GM12878 (cell line): ENCODE data around the gene TAOK2. TPM values are rescaled to one million over a fixed set of nuclear protein-coding genes. Genes with fewer than 3 reads are reported as not detected.

Experiments used
- ATAC-seq: fragments of 200-7000 bp; cut with Tn5 transposase; 3 replicates; pipeline ENCODE4 v1.9.1; 2020; ENCODE audit warnings: mild to moderate bottlenecking, moderate library complexity
- BruUV-seq: library from RNA; stranded (reverse); fragments of 400-500 nt; replicated peaks from 2 replicates; lab custom pipeline; 2021; lab: Mats Ljungman, UMichigan
- CTCF ChIA-PET: fragments of 300-600 bp; sonication (Branson Sonifier 250); formaldehyde crosslinking; extraction: SDS; loops from one replicate; lab custom pipeline; 2021; ENCODE audit warnings: inconsistent platforms; lab: Yijun Ruan, JAX
- POLR2A ChIA-PET: fragments of 350-600 bp; formaldehyde crosslinking; extraction: SDS; loops from one replicate; lab custom pipeline; 2021; ENCODE audit warnings: inconsistent platforms; lab: Charles Lee
- RAD21 ChIA-PET: fragments of 300-600 bp; sonication (Branson Sonifier 250); formaldehyde crosslinking; loops from one replicate; lab custom pipeline; 2023; ENCODE audit warnings: antibody characterized with exemption; ENCODE audit not compliant: unreplicated experiment; lab: Charles Lee
- SMC1A ChIA-PET: fragments of 300-600 bp; sonication (Branson Sonifier 250); formaldehyde crosslinking; loops from one replicate; lab custom pipeline; 2023; ENCODE audit not compliant: unreplicated experiment, uncharacterized antibody; lab: Charles Lee
- DNase-seq: peaks from one replicate; pipeline ENCODE4 v3.0.0-alpha.2; 2011; ENCODE audit warnings: low read depth, low spot score
- FAIRE-seq: peaks from 3 replicates; lab custom pipeline; 2011; peaks lifted over from hg19 to GRCh38; lab: Jason Lieb, UNC
- H2AFZ ChIP-seq: 2 replicates; pipeline ENCODE4 v1.6.0; 2011; ENCODE audit warnings: low read depth, low read length, control low read depth; ENCODE audit not compliant: control insufficient read depth
- H3K27ac ChIP-seq: 2 replicates; pipeline ENCODE4 v1.5.1; 2011; ENCODE audit warnings: control low read depth; ENCODE audit not compliant: control insufficient read depth, insufficient read depth
- H3K27me3 ChIP-seq, 2 experiments: replicated peaks in 1 of 2; 2 replicates each; pipeline versions ENCODE4 v1.6.0 to v1.6.1; 2011; ENCODE audit warnings: low read length in 1 of 2; ENCODE audit not compliant: control insufficient read depth in 2 of 2, insufficient read depth in 2 of 2
- H3K36me3 ChIP-seq, 2 experiments: 2 replicates each; pipeline ENCODE4 v1.5.1; 2011; ENCODE audit warnings: low read length in 1 of 2; ENCODE audit not compliant: control insufficient read depth in 2 of 2, insufficient read depth in 2 of 2
- H3K4me1 ChIP-seq: 2 replicates; pipeline ENCODE4 v1.6.1; 2011; ENCODE audit warnings: mild to moderate bottlenecking, low read length, moderate library complexity, mixed read lengths; ENCODE audit not compliant: control insufficient read depth, insufficient read depth
- H3K4me2 ChIP-seq: 2 replicates; pipeline ENCODE4 v1.6.0; 2011; ENCODE audit warnings: control low read depth; ENCODE audit not compliant: control insufficient read depth, insufficient read depth
- H3K4me3 ChIP-seq: fragments of 200-600 bp; sonication (generic); 2 replicates; pipeline ENCODE4 v1.5.1; 2016
- H3K79me2 ChIP-seq: 2 replicates; pipeline ENCODE4 v1.6.0; 2011; ENCODE audit warnings: low read length; ENCODE audit not compliant: control insufficient read depth, insufficient read depth
- H3K9ac ChIP-seq: 2 replicates; pipeline ENCODE4 v1.8.0; 2011; ENCODE audit warnings: low read length, control low read depth, mixed read lengths; ENCODE audit not compliant: control insufficient read depth, insufficient read depth
- H3K9me3 ChIP-seq: replicated peaks from 3 replicates; pipeline ENCODE4 v1.5.1; 2011; ENCODE audit warnings: mild to moderate bottlenecking, low read length; ENCODE audit not compliant: control insufficient read depth, insufficient read depth
- H4K20me1 ChIP-seq: 2 replicates; pipeline ENCODE4 v1.6.0; 2011; ENCODE audit not compliant: control insufficient read depth, insufficient read depth
- HDGF ChIP-seq: fragments of 450-650 bp; IDR thresholded peaks from 2 replicates; pipeline ENCODE4 v1.6.1; 2016; ENCODE audit warnings: antibody characterized with exemption
- NFYB ChIP-seq: IDR thresholded peaks from 2 replicates; pipeline ENCODE4 v1.6.1; 2011; ENCODE audit warnings: low read depth, mild to moderate bottlenecking, low read length, improper control_type of control experiment, moderate library complexity; ENCODE audit not compliant: insufficient read depth
- NR2F1 ChIP-seq: fragments of 450-650 bp; conservative IDR thresholded peaks from 2 replicates; pipeline ENCODE4 v1.6.1; 2017; ENCODE audit warnings: mild to moderate bottlenecking
- PAX5 ChIP-seq: IDR thresholded peaks from 2 replicates; pipeline ENCODE4 v1.6.1; 2011; ENCODE audit warnings: low read depth, low read length, borderline replicate concordance
- PAX8 ChIP-seq: fragments of 450-650 bp; IDR thresholded peaks from 2 replicates; pipeline ENCODE4 v1.6.1; 2017; ENCODE audit warnings: mild to moderate bottlenecking, moderate library complexity
- POLR2AphosphoS2 ChIP-seq: IDR thresholded peaks from 2 replicates; pipeline ENCODE4 v1.6.1; 2011; ENCODE audit warnings: low read depth, mild to moderate bottlenecking, low read length, improper control_type of control experiment, moderate library complexity
- RELA ChIP-seq: fragments of 450-650 bp; IDR thresholded peaks from 2 replicates; pipeline ENCODE4 v1.8.0; 2014; ENCODE audit warnings: borderline replicate concordance; ENCODE audit not compliant: partially characterized antibody
- RFX5 ChIP-seq: IDR thresholded peaks from 2 replicates; pipeline ENCODE4 v1.6.1; 2011; ENCODE audit warnings: low read depth, low read length, improper control_type of control experiment
- TAF1 ChIP-seq: IDR thresholded peaks from 2 replicates; pipeline ENCODE4 v1.6.1; 2011; ENCODE audit warnings: mild to moderate bottlenecking, low read depth, low read length, borderline replicate concordance
- WGBS: methylation state at CpG from one replicate; pipeline ENCODE4 v1.1.6; 2016; ENCODE audit warnings: low lambda C conversion rate; ENCODE audit not compliant: insufficient replicate concordance, insufficient coverage; ENCODE audit errors: missing lambda C conversion rate; 5-methylcytosine and 5-hydroxymethylcytosine counted together
- in situ Hi-C: fragments of 300-500 bp; cut with MboI; formaldehyde crosslinking; loops from 9 replicates; pipeline ENCODE4 v1.14.3; 2018; ENCODE audit warnings: mixed read lengths
- intact Hi-C: fragments of 100-400 bp; cut with micrococcal nuclease; formaldehyde crosslinking; loops from one replicate; pipeline ENCODE4 v1.14.2; 2022; ENCODE audit not compliant: unreplicated experiment
- polyA plus RNA-seq, 11 experiments: library from polyadenylated mRNA; depleted of rRNA in 4 of 11; unstranded in 6 of 11; stranded (reverse) in 5 of 11; fragments of >200 nt; fragmentation: Nextera tagmentation in 4 of 11; fragmentation: Illumina TruSeq in 1 of 11; extraction: Ambion mirVana in 4 of 11; extraction: Trizol in 1 of 11; gene quantifications; 1 replicate in 1 of 11; 2 replicates in 10 of 11; pipeline versions ENCODE4 v1.2.1 to v1.2.3, GENCODE V29; 2011 to 2016; ENCODE audit warnings: inconsistent platforms in 2 of 11, missing spikeins in 2 of 11, low read depth in 1 of 11
- total RNA-seq, 4 experiments: library from RNA; depleted of rRNA in 3 of 4; stranded (reverse); fragments of >200 nt in 3 of 4; fragmentation: Illumina TruSeq in 1 of 4; extraction: Trizol in 1 of 4; gene quantifications; 2 replicates each; pipeline versions ENCODE4 v1.2.1 to v1.2.3, GENCODE V29; 2013 to 2021
- TF ChIP-seq, protein P1 (sequence below): fragments of 450-650 bp; IDR thresholded peaks from 2 replicates; pipeline ENCODE4 v1.6.1; 2017; ENCODE audit warnings: mild to moderate bottlenecking, moderate library complexity
- TF ChIP-seq, protein P2 (sequence below): fragments of 450-650 bp; IDR thresholded peaks from 2 replicates; pipeline ENCODE4 v1.6.1; 2016; ENCODE audit warnings: mild to moderate bottlenecking
- TF ChIP-seq, protein P3 (sequence below): IDR thresholded peaks from 2 replicates; pipeline ENCODE4 v1.6.1; 2011; ENCODE audit warnings: mild to moderate bottlenecking, low read depth, low read length, moderate library complexity; ENCODE audit not compliant: insufficient replicate concordance
- TF ChIP-seq, protein P4 (sequence below): fragments of 450-650 bp; IDR thresholded peaks from 2 replicates; pipeline ENCODE4 v1.6.1; 2016; ENCODE audit warnings: mild to moderate bottlenecking

Gene TAOK2
- total and polyA plus RNA-seq, 10 of the 15 experiments (the other 5 are each of a cell fraction or from before 2014, with no cell fraction given), result 0.14 to 40.2 (median 11.6) TPM

DNA sequence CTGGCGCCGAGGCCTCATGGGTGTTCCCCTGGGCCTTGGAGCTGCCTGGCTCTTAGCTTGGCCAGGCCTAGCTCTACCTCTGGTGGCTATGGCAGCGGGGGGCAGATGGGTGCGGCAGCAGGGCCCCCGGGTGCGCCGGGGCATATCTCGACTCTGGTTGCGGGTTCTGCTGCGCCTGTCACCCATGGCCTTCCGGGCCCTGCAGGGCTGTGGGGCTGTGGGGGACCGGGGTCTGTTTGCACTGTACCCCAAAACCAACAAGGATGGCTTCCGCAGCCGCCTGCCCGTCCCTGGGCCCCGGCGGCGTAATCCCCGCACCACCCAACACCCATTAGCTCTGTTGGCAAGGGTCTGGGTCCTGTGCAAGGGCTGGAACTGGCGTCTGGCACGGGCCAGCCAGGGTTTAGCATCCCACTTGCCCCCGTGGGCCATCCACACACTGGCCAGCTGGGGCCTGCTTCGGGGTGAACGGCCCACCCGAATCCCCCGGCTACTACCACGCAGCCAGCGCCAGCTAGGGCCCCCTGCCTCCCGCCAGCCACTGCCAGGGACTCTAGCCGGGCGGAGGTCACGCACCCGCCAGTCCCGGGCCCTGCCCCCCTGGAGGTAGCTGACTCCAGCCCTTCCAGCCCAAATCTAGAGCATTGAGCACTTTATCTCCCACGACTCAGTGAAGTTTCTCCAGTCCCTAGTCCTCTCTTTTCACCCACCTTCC lies 13.9 kb downstream of the TAOK2 start:
- peaks cover 19 to 43% of the 10 kb centered on the region in 2 experiments for H3K36me3 ChIP-seq
- TF ChIP-seq HDGF (no peak), NR2F1 (no peak), TAF1 (no peak), PAX8 (no peak), RFX5 (no peak), NFYB (no peak), PAX5 (no peak), POLR2AphosphoS2 (no peak), RELA (no peak)
- TF ChIP-seq, protein P1, sequence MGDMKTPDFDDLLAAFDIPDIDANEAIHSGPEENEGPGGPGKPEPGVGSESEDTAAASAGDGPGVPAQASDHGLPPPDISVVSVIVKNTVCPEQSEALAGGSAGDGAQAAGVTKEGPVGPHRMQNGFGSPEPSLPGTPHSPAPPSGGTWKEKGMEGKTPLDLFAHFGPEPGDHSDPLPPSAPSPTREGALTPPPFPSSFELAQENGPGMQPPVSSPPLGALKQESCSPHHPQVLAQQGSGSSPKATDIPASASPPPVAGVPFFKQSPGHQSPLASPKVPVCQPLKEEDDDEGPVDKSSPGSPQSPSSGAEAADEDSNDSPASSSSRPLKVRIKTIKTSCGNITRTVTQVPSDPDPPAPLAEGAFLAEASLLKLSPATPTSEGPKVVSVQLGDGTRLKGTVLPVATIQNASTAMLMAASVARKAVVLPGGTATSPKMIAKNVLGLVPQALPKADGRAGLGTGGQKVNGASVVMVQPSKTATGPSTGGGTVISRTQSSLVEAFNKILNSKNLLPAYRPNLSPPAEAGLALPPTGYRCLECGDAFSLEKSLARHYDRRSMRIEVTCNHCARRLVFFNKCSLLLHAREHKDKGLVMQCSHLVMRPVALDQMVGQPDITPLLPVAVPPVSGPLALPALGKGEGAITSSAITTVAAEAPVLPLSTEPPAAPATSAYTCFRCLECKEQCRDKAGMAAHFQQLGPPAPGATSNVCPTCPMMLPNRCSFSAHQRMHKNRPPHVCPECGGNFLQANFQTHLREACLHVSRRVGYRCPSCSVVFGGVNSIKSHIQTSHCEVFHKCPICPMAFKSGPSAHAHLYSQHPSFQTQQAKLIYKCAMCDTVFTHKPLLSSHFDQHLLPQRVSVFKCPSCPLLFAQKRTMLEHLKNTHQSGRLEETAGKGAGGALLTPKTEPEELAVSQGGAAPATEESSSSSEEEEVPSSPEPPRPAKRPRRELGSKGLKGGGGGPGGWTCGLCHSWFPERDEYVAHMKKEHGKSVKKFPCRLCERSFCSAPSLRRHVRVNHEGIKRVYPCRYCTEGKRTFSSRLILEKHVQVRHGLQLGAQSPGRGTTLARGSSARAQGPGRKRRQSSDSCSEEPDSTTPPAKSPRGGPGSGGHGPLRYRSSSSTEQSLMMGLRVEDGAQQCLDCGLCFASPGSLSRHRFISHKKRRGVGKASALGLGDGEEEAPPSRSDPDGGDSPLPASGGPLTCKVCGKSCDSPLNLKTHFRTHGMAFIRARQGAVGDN, result no peak
- TF ChIP-seq, protein P2, sequence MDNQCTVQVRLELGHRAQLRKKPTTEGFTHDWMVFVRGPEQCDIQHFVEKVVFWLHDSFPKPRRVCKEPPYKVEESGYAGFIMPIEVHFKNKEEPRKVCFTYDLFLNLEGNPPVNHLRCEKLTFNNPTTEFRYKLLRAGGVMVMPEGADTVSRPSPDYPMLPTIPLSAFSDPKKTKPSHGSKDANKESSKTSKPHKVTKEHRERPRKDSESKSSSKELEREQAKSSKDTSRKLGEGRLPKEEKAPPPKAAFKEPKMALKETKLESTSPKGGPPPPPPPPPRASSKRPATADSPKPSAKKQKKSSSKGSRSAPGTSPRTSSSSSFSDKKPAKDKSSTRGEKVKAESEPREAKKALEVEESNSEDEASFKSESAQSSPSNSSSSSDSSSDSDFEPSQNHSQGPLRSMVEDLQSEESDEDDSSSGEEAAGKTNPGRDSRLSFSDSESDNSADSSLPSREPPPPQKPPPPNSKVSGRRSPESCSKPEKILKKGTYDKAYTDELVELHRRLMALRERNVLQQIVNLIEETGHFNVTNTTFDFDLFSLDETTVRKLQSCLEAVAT, result no peak
- TF ChIP-seq, protein P3, sequence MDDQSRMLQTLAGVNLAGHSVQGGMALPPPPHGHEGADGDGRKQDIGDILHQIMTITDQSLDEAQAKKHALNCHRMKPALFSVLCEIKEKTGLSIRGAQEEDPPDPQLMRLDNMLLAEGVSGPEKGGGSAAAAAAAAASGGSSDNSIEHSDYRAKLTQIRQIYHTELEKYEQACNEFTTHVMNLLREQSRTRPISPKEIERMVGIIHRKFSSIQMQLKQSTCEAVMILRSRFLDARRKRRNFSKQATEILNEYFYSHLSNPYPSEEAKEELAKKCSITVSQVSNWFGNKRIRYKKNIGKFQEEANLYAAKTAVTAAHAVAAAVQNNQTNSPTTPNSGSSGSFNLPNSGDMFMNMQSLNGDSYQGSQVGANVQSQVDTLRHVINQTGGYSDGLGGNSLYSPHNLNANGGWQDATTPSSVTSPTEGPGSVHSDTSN, result no peak
- TF ChIP-seq, protein P4, sequence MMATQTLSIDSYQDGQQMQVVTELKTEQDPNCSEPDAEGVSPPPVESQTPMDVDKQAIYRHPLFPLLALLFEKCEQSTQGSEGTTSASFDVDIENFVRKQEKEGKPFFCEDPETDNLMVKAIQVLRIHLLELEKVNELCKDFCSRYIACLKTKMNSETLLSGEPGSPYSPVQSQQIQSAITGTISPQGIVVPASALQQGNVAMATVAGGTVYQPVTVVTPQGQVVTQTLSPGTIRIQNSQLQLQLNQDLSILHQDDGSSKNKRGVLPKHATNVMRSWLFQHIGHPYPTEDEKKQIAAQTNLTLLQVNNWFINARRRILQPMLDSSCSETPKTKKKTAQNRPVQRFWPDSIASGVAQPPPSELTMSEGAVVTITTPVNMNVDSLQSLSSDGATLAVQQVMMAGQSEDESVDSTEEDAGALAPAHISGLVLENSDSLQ, result no peak
- no peaks in the 10 kb centered on the region for H3K9me3 ChIP-seq
- CTCF ChIA-PET, result no interaction called here
- no TSS peak for BruUV-seq
- in situ Hi-C loops (no loop called here), intact Hi-C loops (no loop called here)
- H3K4me2 ChIP-seq, result no peak overlapping the region
- H3K27ac ChIP-seq, result no peak overlapping the region
- no peak overlapping the region for H3K9ac ChIP-seq
- H3K79me2 ChIP-seq, result no peaks in the 10 kb centered on the region
- FAIRE-seq, result no peak
- RAD21 ChIA-PET, result no interaction called here
- ATAC-seq, result no peak
- POLR2A ChIA-PET, result interaction anchor here (1.0 to 1.1 kb wide), 2 partner anchors 14 to 122 kb away, joined by 3 read pairs; partner anchors contain the start of gene TAOK2
- no peak for DNase-seq
- H2AFZ ChIP-seq, result no peak overlapping the region
- H4K20me1 ChIP-seq, result no peaks in the 10 kb centered on the region
- no peaks in the 10 kb centered on the region for H3K27me3 ChIP-seq
- 98% methylated on average over 33 of the region's 35 CpGs for WGBS
- SMC1A ChIA-PET, result no interaction called here
- no peaks in the 10 kb centered on the region for H3K4me1 ChIP-seq
- H3K4me3 ChIP-seq, result no peak overlapping the region
